ENCODE results near the gene FAM241A.

- no peak for TF ChIP-seq CTCF (IDR thresholded peaks at IDR 0.05; ENCODE audit: insufficient read depth, low read length, poor library complexity, severe bottlenecking)
- no peak for TF ChIP-seq EZH2phosphoT487 (conservative IDR thresholded peaks at IDR 0.05; ENCODE audit: low read length)
These were observed 25.2 kb upstream of the FAM241A start for GRCh38 chr4:112120021-112120420.
